Measurements from ENCODE around the gene PIAS4.

GRCh38 chr19:4088975-4089374 is 81.4 kb downstream of the PIAS4 start:
- TF ChIP-seq YY1 (IDR thresholded peaks at IDR 0.05; ENCODE audit: insufficient read depth, insufficient read length) (no peak), ZNF274 (IDR thresholded peaks at IDR 0.05; ENCODE audit: low read depth, low read length) (no peak)

All from NT2/D1 (cell line).